ENCODE data around the gene PALD1.

DNA sequence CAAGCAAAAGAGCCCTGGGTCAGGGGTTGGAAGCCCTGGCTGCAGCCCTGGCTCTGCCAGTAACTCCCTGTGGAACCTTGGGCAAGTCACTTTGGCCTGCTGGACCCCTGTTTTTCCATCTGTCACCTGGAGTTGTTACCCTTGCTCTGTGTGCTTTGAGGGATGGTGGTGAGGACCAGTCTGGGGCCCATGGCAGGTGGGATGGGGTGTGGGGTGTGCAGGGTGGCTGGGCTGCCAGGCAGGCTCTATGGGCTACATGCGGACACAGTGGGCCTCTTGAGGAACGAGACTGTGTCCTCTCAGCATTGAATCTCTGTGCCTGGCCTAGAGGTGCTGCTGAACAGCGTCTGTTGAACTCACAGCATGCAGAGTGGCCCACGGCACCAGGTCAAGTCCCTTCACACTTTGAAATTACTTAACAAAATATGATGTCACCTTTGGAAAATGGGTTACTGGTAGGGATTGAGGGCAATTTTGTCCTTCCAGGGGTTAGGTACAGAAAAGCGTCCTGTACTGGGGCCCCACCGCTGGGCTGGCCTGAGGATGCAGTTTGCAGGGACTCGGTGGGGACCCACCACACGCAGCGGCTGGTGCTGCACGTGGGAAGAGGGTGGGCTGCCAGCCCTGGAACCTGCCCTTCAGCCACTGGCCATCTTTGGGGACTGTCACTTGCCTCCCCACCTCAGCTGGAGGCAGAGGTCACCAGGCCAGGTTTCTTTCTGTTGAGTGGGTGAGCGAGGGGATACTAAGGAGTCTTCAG is 78.7 kb downstream of the PALD1 start:
- TF ChIP-seq, protein P1, sequence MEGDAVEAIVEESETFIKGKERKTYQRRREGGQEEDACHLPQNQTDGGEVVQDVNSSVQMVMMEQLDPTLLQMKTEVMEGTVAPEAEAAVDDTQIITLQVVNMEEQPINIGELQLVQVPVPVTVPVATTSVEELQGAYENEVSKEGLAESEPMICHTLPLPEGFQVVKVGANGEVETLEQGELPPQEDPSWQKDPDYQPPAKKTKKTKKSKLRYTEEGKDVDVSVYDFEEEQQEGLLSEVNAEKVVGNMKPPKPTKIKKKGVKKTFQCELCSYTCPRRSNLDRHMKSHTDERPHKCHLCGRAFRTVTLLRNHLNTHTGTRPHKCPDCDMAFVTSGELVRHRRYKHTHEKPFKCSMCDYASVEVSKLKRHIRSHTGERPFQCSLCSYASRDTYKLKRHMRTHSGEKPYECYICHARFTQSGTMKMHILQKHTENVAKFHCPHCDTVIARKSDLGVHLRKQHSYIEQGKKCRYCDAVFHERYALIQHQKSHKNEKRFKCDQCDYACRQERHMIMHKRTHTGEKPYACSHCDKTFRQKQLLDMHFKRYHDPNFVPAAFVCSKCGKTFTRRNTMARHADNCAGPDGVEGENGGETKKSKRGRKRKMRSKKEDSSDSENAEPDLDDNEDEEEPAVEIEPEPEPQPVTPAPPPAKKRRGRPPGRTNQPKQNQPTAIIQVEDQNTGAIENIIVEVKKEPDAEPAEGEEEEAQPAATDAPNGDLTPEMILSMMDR (IDR thresholded peaks at IDR 0.05; ENCODE audit: low read depth, low read length, poor library complexity, severe bottlenecking) = no peak
- TF ChIP-seq EZH2phosphoT487 (IDR thresholded peaks at IDR 0.05; ENCODE audit: borderline replicate concordance, low read length) = no peak

Measured in DOHH2 (cell line).